DMS79 treated with DMSO at 0.1 percent for 48 hours (cell line): ENCODE results near the gene SMIM24.
"Not testable (repeated sequence)": the region's sequence is repeated elsewhere in the genome, so short reads cannot be mapped to it uniquely, and the experiment has no call there.

Source experiments
- DNase-seq: peaks from one replicate; lab custom pipeline; 2025; lab: John Stamatoyannopoulos, UW

The SMIM24 gene

GRCh38 chr19:3433313-3433712 is 47.0 kb downstream of the SMIM24 start:
- DNase-seq = no peak

GRCh38 chr19:3431760-3432397 is 48.4 kb downstream of the SMIM24 start:
- DNase-seq = no peak

GRCh38 chr19:3430366-3430680 is 50.0 kb downstream of the SMIM24 start:
- not testable (repeated sequence) for DNase-seq

- DNase-seq = no peak
These were observed 53.9 kb downstream of the SMIM24 start for GRCh38 chr19:3426433-3426832.
